IMR-90 (cell line): Measurements from ENCODE around the gene RADIL. TPM values are rescaled to one million over a fixed set of nuclear protein-coding genes. Genes with fewer than 3 reads are reported as not detected.

Experiments
- ATAC-seq: fragments of 200-7000 bp; cut with Tn5 transposase; 2 replicates; pipeline ENCODE4 v1.9.1; 2020; ENCODE audit warnings: low read depth, mild to moderate bottlenecking, moderate library complexity
- BruUV-seq: library from RNA; stranded (reverse); fragments of 400-500 nt; replicated peaks from 2 replicates; lab custom pipeline; 2021; lab: Mats Ljungman, UMichigan
- CTCF ChIA-PET: fragments of 300-600 bp; formaldehyde crosslinking; extraction: SDS; loops from one replicate; lab custom pipeline; 2021; ENCODE audit warnings: antibody characterized with exemption; lab: Yijun Ruan, JAX
- POLR2A ChIA-PET: fragments of 300-600 bp; sonication (Branson Sonifier 250); formaldehyde crosslinking; loops from one replicate; lab custom pipeline; 2022; ENCODE audit warnings: antibody characterized with exemption; ENCODE audit not compliant: unreplicated experiment; lab: Charles Lee
- DNase-seq: peaks from one replicate; pipeline ENCODE4 v3.0.0; 2013
- H2AFZ ChIP-seq: replicated peaks from 2 replicates; pipeline ENCODE3; 2013; ENCODE audit warnings: low read length, mild to moderate bottlenecking; ENCODE audit not compliant: poor library complexity
- H2AK5ac ChIP-seq: 2 replicates; pipeline ENCODE4 v1.6.1; 2013; ENCODE audit warnings: low read depth, low read length, inconsistent platforms
- H2AK9ac ChIP-seq: replicated peaks from 2 replicates; pipeline ENCODE3; 2013; ENCODE audit warnings: mild to moderate bottlenecking, low read depth, low read length, moderate library complexity; ENCODE audit not compliant: poor library complexity
- H2BK120ac ChIP-seq: 2 replicates; pipeline ENCODE4 v1.6.1; 2013; ENCODE audit warnings: low read depth, low read length, inconsistent platforms
- H2BK15ac ChIP-seq: 3 replicates; pipeline ENCODE4 v1.6.1; 2013; ENCODE audit warnings: low read depth, low read length, inconsistent platforms
- H2BK20ac ChIP-seq: 2 replicates; pipeline ENCODE4 v1.6.1; 2013; ENCODE audit warnings: low read depth, mild to moderate bottlenecking, inconsistent platforms, low read length, moderate library complexity
- H2BK5ac ChIP-seq: 2 replicates; pipeline ENCODE4 v1.6.1; 2013; ENCODE audit warnings: mild to moderate bottlenecking, low read depth, low read length, inconsistent platforms; ENCODE audit not compliant: poor library complexity, severe bottlenecking
- H3K14ac ChIP-seq: replicated peaks from 2 replicates; pipeline ENCODE4 v1.6.1; 2013; ENCODE audit warnings: low read depth, low read length, inconsistent platforms
- H3K18ac ChIP-seq: 2 replicates; pipeline ENCODE4 v1.6.1; 2013; ENCODE audit warnings: low read depth, low read length, control low read depth
- H3K23ac ChIP-seq: 2 replicates; pipeline ENCODE4 v1.6.1; 2013; ENCODE audit warnings: low read depth, low read length, inconsistent platforms
- H3K27ac ChIP-seq: 2 replicates; pipeline ENCODE4 v1.5.1; 2013; ENCODE audit warnings: mild to moderate bottlenecking, control low read depth, low read length; ENCODE audit not compliant: insufficient read depth
- H3K27me3 ChIP-seq: 2 replicates; pipeline ENCODE4 v1.6.1; 2013; ENCODE audit warnings: low read length; ENCODE audit not compliant: control insufficient read depth, insufficient read depth
- H3K36me3 ChIP-seq: 2 replicates; pipeline ENCODE4 v1.6.1; 2013; ENCODE audit warnings: low read length, mixed read lengths; ENCODE audit not compliant: control insufficient read depth, insufficient read depth
- H3K4ac ChIP-seq: 2 replicates; pipeline ENCODE4 v1.6.1; 2013; ENCODE audit warnings: low read depth, low read length, inconsistent platforms
- H3K4me1 ChIP-seq: 2 replicates; pipeline ENCODE4 v1.6.1; 2013; ENCODE audit warnings: low read length, mixed read lengths; ENCODE audit not compliant: control insufficient read depth, insufficient read depth
- H3K4me2 ChIP-seq: 2 replicates; pipeline ENCODE4 v1.6.1; 2013; ENCODE audit warnings: low read depth, mild to moderate bottlenecking, control low read depth, low read length, moderate library complexity
- H3K4me3 ChIP-seq: 2 replicates; pipeline ENCODE4 v1.5.1; 2013; ENCODE audit warnings: low read depth, mild to moderate bottlenecking, control low read depth, low read length, moderate library complexity; ENCODE audit not compliant: insufficient read depth
- H3K56ac ChIP-seq: 2 replicates; pipeline ENCODE4 v1.6.1; 2013; ENCODE audit warnings: low read length, inconsistent platforms; ENCODE audit not compliant: insufficient read depth; ENCODE audit errors: extremely low read depth
- H3K79me1 ChIP-seq, 2 experiments: 2 replicates each; pipeline ENCODE4 v1.6.1; 2013; ENCODE audit warnings: low read length in 2 of 2, inconsistent platforms in 1 of 2, low read depth in 1 of 2
- H3K9ac ChIP-seq: 2 replicates; pipeline ENCODE4 v1.6.1; 2013; ENCODE audit warnings: low read depth, low read length, control low read depth
- H3K9me1 ChIP-seq: 2 replicates; pipeline ENCODE4 v1.6.1; 2013; ENCODE audit warnings: low read length, inconsistent platforms; ENCODE audit not compliant: insufficient read depth
- H3K9me3 ChIP-seq: 2 replicates; pipeline ENCODE4 v1.6.1; 2013; ENCODE audit warnings: low read length; ENCODE audit not compliant: control insufficient read depth, insufficient read depth
- H4K20me1 ChIP-seq: 2 replicates; pipeline ENCODE4 v1.6.1; 2013; ENCODE audit warnings: low read length, inconsistent platforms; ENCODE audit not compliant: insufficient read depth
- H4K5ac ChIP-seq: 2 replicates; pipeline ENCODE4 v1.6.1; 2013; ENCODE audit warnings: mild to moderate bottlenecking, low read depth, low read length, control low read depth
- H4K8ac ChIP-seq, 2 experiments: 2 replicates each; pipeline ENCODE4 v1.6.1; 2013; ENCODE audit warnings: low read depth in 2 of 2, low read length in 2 of 2, control low read depth in 1 of 2, inconsistent platforms in 1 of 2
- H4K91ac ChIP-seq: 2 replicates; pipeline ENCODE4 v1.6.1; 2013; ENCODE audit warnings: low read depth, low read length, inconsistent platforms; ENCODE audit not compliant: insufficient read depth
- BHLHE40 ChIP-seq: fragments of 150-350 bp; IDR thresholded peaks from 2 replicates; pipeline ENCODE4 v1.6.1; 2016; ENCODE audit warnings: mild to moderate bottlenecking, low read depth, low read length
- CEBPB ChIP-seq: IDR thresholded peaks from 2 replicates; pipeline ENCODE4 v1.6.1; 2012; ENCODE audit warnings: low read depth, low read length, improper control_type of control experiment
- CHD1 ChIP-seq: IDR thresholded peaks from 2 replicates; pipeline ENCODE4 v1.6.1; 2012; ENCODE audit warnings: low read depth, low read length, improper control_type of control experiment
- CTCF ChIP-seq: conservative IDR thresholded peaks from 2 replicates; pipeline ENCODE4 v1.5.1; 2012; ENCODE audit warnings: mild to moderate bottlenecking, low read depth, low read length, improper control_type of control experiment
- ELK1 ChIP-seq: fragments of 150-350 bp; IDR thresholded peaks from 2 replicates; pipeline ENCODE4 v1.6.1; 2016; ENCODE audit warnings: low read depth, mild to moderate bottlenecking, low read length, moderate library complexity, borderline replicate concordance
- FOS ChIP-seq: fragments of 150-350 bp; IDR thresholded peaks from 2 replicates; pipeline ENCODE4 v1.6.1; 2016; ENCODE audit warnings: low read depth, low read length
- MAFK ChIP-seq: IDR thresholded peaks from 2 replicates; pipeline ENCODE4 v1.6.1; 2012; ENCODE audit warnings: low read depth, low read length, improper control_type of control experiment
- MAZ ChIP-seq: IDR thresholded peaks from 2 replicates; pipeline ENCODE4 v1.6.1; 2012; ENCODE audit warnings: low read depth, mild to moderate bottlenecking, low read length, improper control_type of control experiment, moderate library complexity, borderline replicate concordance
- MXI1 ChIP-seq: IDR thresholded peaks from 2 replicates; pipeline ENCODE4 v1.6.1; 2012; ENCODE audit warnings: low read depth, mild to moderate bottlenecking, low read length, moderate library complexity, borderline replicate concordance
- NFE2L2 ChIP-seq: fragments of 150-350 bp; IDR thresholded peaks from 2 replicates; pipeline ENCODE4 v1.6.1; 2016; ENCODE audit warnings: low read depth, mild to moderate bottlenecking, low read length
- POLR2A ChIP-seq: IDR thresholded peaks from 2 replicates; pipeline ENCODE4 v1.6.1; 2012; ENCODE audit warnings: mild to moderate bottlenecking, low read depth, low read length
- RAD21 ChIP-seq: IDR thresholded peaks from 2 replicates; pipeline ENCODE4 v1.6.1; 2012; ENCODE audit warnings: low read length, improper control_type of control experiment
- RCOR1 ChIP-seq: IDR thresholded peaks from 2 replicates; pipeline ENCODE4 v1.6.1; 2012; ENCODE audit warnings: mild to moderate bottlenecking, low read length, improper control_type of control experiment; ENCODE audit not compliant: insufficient replicate concordance
- RFX5 ChIP-seq: IDR thresholded peaks from 2 replicates; pipeline ENCODE4 v1.8.0; 2012; ENCODE audit warnings: low read depth, mild to moderate bottlenecking, low read length, moderate library complexity
- SMC3 ChIP-seq: fragments of 150-350 bp; IDR thresholded peaks from 2 replicates; pipeline ENCODE4 v1.6.1; 2016; ENCODE audit warnings: low read depth, mild to moderate bottlenecking, antibody characterized with exemption, low read length, moderate library complexity
- USF2 ChIP-seq: fragments of 150-350 bp; IDR thresholded peaks from 2 replicates; pipeline ENCODE4 v1.6.1; 2017; ENCODE audit warnings: mild to moderate bottlenecking, antibody characterized with exemption, low read length, low read depth
- WGBS, 2 experiments: methylation state at CpG; one replicate each; pipeline versions ENCODE4 v1.1.5 to v1.1.7; 2013; ENCODE audit warnings: missing lambda C conversion rate in 2 of 2; ENCODE audit not compliant: insufficient read length in 1 of 2; ENCODE audit errors: extremely low coverage in 2 of 2; 5-methylcytosine and 5-hydroxymethylcytosine counted together
- dilution Hi-C: fragments of 300-500 bp; cut with HindIII; formaldehyde crosslinking; loops from one replicate; pipeline ENCODE4 v1.14.3; 2018; ENCODE audit warnings: low sequenced_read_pairs; ENCODE audit not compliant: unreplicated experiment
- in situ Hi-C: fragments of 300-500 bp; cut with MboI; formaldehyde crosslinking; loops from 3 replicates; pipeline ENCODE4 v1.14.3; 2019; ENCODE audit warnings: low sequenced_read_pairs, inconsistent platforms, mixed read lengths
- intact Hi-C: fragments of 100-400 bp; cut with micrococcal nuclease; formaldehyde crosslinking; loops from 2 replicates; pipeline ENCODE4 v1.10.0; 2022
- polyA plus RNA-seq, 3 experiments: library from polyadenylated mRNA; depleted of rRNA; stranded (reverse); fragments of >200 nt; gene quantifications; 2 replicates each; pipeline ENCODE4 v1.2.3, GENCODE V29; 2012; ENCODE audit warnings: low replicate concordance in 1 of 3
- total RNA-seq: library from RNA; depleted of rRNA; stranded (reverse); fragments of >200 nt; gene quantifications from 2 replicates; pipeline ENCODE4 v1.2.3, GENCODE V29; 2012

Gene RADIL
- total and polyA plus RNA-seq, 2 of the 4 experiments (the other 2 are of a cell fraction): 0.18 to 0.48 TPM

- no peak for ATAC-seq
- BruUV-seq: no TSS peak
Observed at GRCh38 chr7:4781366-4782069, 102.0 kb downstream of the RADIL start.

More at GRCh38 chr7:4781366-4782069, 102.0 kb downstream of the RADIL start:
- no peak overlapping the region for H2AFZ ChIP-seq
- no peak overlapping the region for H3K14ac ChIP-seq
- intact Hi-C loops: no loop called here
- H3K4me3 ChIP-seq: no peak overlapping the region
- DNase-seq: no peak
- no peaks in the 10 kb centered on the region for H3K9me3 ChIP-seq
- H4K20me1 ChIP-seq: peaks cover 36% of the 10 kb centered on the region
- H3K36me3 ChIP-seq: peaks cover 55% of the 10 kb centered on the region
- no peak overlapping the region for H3K4me2 ChIP-seq
- no peak overlapping the region for H2BK120ac ChIP-seq
- no peak overlapping the region for H2AK9ac ChIP-seq
- no peak overlapping the region for H2AK5ac ChIP-seq
- CTCF ChIA-PET: no interaction called here
- H3K9me1 ChIP-seq: no peaks in the 10 kb centered on the region
- no peak overlapping the region for H4K5ac ChIP-seq
- no peak overlapping the region for H2BK5ac ChIP-seq
- H3K9ac ChIP-seq: no peak overlapping the region
- dilution Hi-C loops: no loop called here
- H3K56ac ChIP-seq: no peak overlapping the region
- no peak overlapping the region for H3K23ac ChIP-seq
- peaks cover 8 to 31% of the 10 kb centered on the region in 2 experiments for H3K79me1 ChIP-seq
- TF ChIP-seq MAZ (no peak), MAFK (no peak), SMC3 (no peak), MXI1 (no peak), ELK1 (no peak), BHLHE40 (no peak), RCOR1 (no peak), CHD1 (no peak), RAD21 (no peak), NFE2L2 (no peak), CEBPB (no peak), FOS (no peak), USF2 (no peak), POLR2A (no peak), RFX5 (no peak), CTCF (no peak)
- in situ Hi-C loops: no loop called here
- no peak overlapping the region for H3K4ac ChIP-seq
- no peak overlapping the region for H4K91ac ChIP-seq
- no peak overlapping the region for H2BK20ac ChIP-seq
- no peak overlapping the region for H2BK15ac ChIP-seq
- H4K8ac ChIP-seq: no peak overlapping the region
- H3K27me3 ChIP-seq: no peaks in the 10 kb centered on the region
- H3K4me1 ChIP-seq: peaks cover 4% of the 10 kb centered on the region; the same call in 1 of the 2 replicates
- 91% methylated on average over 21 of the region's 27 CpGs; no CpG with 5 or more reads in 1 of the 2 experiments for WGBS, 2 experiments
- H3K27ac ChIP-seq: no peak overlapping the region
- POLR2A ChIA-PET: no interaction called here
- no peak overlapping the region for H3K18ac ChIP-seq
